Stimulated activated naive CD8-positive, alpha-beta T cell treated with anti-CD3 and anti-CD28 coated beads, Interleukin-15, Interleukin-2, amounts not matched to agents 100 ng/mL and 50 ng/mL, for 24 hours (primary cell): ENCODE measurements around the gene PLEKHA6.
A peak's percentile ranks its signal among the peaks of the same experiment; 100 is the strongest.

ENCODE experiments used
- H3K27ac Mint-ChIP-seq: one replicate; pipeline ENCODE4 v1.8.0; 2021; ENCODE audit warnings: mild to moderate bottlenecking, mixed read lengths
- H3K27me3 Mint-ChIP-seq: one replicate; pipeline ENCODE4 v1.8.0; 2021; ENCODE audit warnings: mixed read lengths
- H3K36me3 Mint-ChIP-seq: one replicate; pipeline ENCODE4 v1.8.0; 2021; ENCODE audit warnings: low read depth, mixed read lengths
- H3K4me1 Mint-ChIP-seq: one replicate; pipeline ENCODE4 v1.8.0; 2021; ENCODE audit warnings: low read depth, mixed read lengths
- H3K4me3 Mint-ChIP-seq: one replicate; pipeline ENCODE4 v1.8.0; 2021; ENCODE audit warnings: mild to moderate bottlenecking, mixed read lengths
- H3K9me3 Mint-ChIP-seq: one replicate; pipeline ENCODE4 v1.8.0; 2021; ENCODE audit warnings: mixed read lengths

PLEKHA6 gene

DNA sequence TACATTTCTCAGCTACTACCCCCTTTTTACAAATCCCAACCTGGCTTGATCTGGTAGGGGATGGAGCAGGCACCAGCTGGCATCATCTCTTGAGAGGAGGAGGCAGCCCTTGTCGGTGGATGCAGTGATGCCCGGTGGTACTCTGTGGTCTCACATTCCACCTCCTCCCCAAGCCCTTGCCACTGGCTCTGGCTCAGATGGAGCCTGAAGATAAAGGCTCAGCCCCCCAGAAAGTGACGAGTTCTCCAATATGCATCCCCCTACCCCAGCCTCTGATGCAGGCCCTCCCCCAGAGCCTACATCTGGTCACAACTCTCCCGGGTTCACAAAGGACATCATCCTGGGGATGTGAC lies 142.1 kb downstream of the PLEKHA6 start:
- H3K4me1 Mint-ChIP-seq, result peaks cover 10% of the 10 kb centered on the region
- no peaks in the 10 kb centered on the region for H3K9me3 Mint-ChIP-seq
- H3K27me3 Mint-ChIP-seq, result no peaks in the 10 kb centered on the region
- no peaks in the 10 kb centered on the region for H3K36me3 Mint-ChIP-seq
- H3K4me3 Mint-ChIP-seq, result no peak overlapping the region
- H3K27ac Mint-ChIP-seq, result no peak overlapping the region

GRCh38 chr1:204216880-204217647 lies 142.7 kb downstream of the PLEKHA6 start:
- Mint-ChIP-seq H3K4me1 (peaks cover 10% of the 10 kb centered on the region), H3K27me3 (no peaks in the 10 kb centered on the region), H3K4me3 (no peak overlapping the region), H3K27ac (no peak overlapping the region), H3K36me3 (no peaks in the 10 kb centered on the region), H3K9me3 (no peaks in the 10 kb centered on the region)

DNA sequence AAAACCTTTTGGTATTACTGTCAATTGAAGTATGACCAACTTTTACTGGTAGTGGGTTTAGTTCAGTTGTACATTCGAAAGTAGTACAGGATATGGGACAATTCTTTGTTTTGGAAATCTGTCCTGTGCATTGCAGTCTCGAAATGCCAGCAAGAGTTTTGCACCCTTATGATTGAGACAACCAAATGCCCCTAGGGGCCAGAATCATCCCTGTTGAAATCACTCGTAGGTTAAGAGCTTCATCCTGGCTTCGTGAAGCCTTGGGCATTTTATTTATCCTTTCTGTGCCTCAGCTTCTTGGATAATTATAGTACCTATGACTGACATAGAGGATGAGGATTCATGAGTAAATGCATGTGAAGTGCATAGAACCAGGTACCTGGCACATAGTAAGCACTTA lies 143.5 kb downstream of the PLEKHA6 start:
- Mint-ChIP-seq H3K4me1 (peaks cover 10% of the 10 kb centered on the region), H3K4me3 (no peak overlapping the region), H3K36me3 (no peaks in the 10 kb centered on the region), H3K27me3 (no peaks in the 10 kb centered on the region), H3K9me3 (no peaks in the 10 kb centered on the region), H3K27ac (no peak overlapping the region)

DNA sequence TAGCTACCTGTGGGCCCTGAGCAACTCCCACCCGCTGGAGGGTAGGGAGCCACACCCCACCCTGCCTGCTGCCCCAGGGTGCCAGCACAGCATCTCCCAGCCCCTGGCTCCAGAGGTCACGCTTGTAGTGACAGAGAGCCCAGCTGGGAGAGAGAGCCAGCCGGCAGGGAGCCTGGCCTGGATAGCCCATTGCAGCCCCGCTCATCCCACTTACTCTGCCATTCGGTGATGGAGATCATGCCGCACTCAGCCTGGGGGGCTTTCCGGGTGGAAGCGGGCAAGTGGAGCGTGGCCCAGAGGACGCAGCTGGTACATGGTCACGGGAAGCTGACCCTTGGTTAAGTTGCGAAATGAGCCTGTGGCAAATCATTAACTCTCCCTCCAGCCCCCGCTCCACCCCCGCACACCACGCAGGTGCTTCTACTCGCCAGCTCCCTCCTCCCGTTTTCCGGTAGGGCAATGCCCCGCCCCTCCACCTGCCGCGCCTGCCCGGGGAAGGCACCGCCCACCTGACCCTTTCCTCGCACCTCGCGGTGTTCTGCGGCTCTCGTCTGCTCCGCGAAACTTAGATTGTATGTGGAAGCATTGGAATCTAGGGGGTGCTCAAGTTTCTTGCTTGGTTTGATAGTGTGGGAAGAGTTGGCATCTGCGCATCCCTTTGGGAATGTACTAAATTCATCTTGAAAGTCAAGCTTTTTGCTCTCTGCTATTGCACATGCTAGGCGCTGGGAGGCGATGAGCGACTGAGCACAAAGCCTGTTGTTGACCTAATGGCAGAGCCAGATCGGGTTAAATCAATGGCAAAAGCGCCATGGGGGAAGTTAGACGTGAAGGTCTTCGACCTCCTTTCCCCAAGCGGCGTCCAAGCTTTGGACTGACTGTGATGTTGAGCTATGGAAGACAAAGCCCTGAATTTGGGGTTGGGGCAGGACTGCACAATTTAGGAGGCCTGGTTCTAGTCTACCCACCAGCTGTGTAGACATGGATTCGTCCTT lies 145.8 kb downstream of the PLEKHA6 start, which contains the start of gene GOLT1A:
Gene GOLT1A (minus strand): TSS at position 321 of the 995 bp plus-strand sequence. CDS start 82 bp downstream, at position 239.
- Mint-ChIP-seq H3K4me3 (peak within 1 kb of the TSS; percentile 58), H3K27ac (no peak within 1 kb of the TSS), H3K27me3 (peaks cover 1% of the 10 kb centered on the region), H3K4me1 (peaks cover 10% of the 10 kb centered on the region), H3K9me3 (no peaks in the 10 kb centered on the region), H3K36me3 (no peaks in the 10 kb centered on the region)

DNA sequence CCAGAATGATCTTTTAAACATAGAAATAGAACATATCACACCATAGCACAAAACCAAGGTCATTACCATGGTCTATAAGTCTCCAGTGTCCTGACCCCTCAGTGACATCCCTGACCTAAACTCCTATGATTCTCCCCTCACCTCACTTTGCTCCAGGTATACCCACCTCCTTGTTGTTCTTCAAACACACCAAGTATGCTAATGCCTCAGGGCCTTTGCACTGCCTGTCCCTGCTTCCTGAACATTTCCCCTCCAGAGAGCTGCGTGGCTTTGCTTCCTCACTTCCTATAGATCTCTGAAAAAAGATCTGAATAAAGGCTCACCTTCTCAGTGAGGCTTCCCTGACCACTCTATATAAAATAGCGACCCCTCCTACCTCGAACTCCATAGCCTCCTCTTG lies 147.0 kb downstream of the PLEKHA6 start:
- H3K27ac Mint-ChIP-seq, result no peak overlapping the region

GRCh38 chr1:204211046-204211445 lies 148.7 kb downstream of the PLEKHA6 start:
- Mint-ChIP-seq H3K36me3 (no peaks in the 10 kb centered on the region), H3K9me3 (no peaks in the 10 kb centered on the region), H3K27me3 (peaks cover 12% of the 10 kb centered on the region)

More for the DNA sequence above, 147.0 kb downstream of the PLEKHA6 start:
- Mint-ChIP-seq H3K9me3 (no peaks in the 10 kb centered on the region), H3K4me1 (peaks cover 7% of the 10 kb centered on the region), H3K27me3 (peaks cover 4% of the 10 kb centered on the region), H3K36me3 (no peaks in the 10 kb centered on the region), H3K4me3 (no peak overlapping the region)

DNA sequence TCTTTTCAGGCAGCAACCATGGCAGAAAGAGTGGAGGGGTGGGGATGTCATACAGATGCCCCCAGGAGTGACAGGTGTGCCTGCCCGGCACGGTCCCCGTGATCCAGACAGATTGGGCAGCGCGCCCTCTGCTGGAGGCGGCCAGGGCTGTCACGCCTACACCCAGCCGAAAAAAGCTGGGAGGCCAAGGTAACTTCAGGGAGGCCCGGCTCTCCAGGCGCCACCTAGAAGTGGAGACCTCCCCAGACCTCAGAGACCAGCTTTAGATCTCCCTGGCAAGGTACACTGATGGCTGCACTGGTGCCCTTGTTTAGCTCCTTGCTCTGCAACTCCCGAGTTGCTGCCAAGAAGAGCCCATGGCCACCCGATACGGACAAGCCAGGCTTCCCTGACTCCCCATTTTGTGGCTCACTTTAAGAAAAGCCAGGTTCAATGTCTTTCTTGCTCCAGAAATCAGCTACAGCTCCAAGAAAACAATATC lies 152.6 kb downstream of the PLEKHA6 start:
- Mint-ChIP-seq H3K27me3 (peaks cover 33% of the 10 kb centered on the region), H3K4me3 (no peak overlapping the region), H3K36me3 (no peaks in the 10 kb centered on the region), H3K27ac (no peak overlapping the region), H3K9me3 (no peaks in the 10 kb centered on the region), H3K4me1 (peaks cover 4% of the 10 kb centered on the region)

More at GRCh38 chr1:204211046-204211445, 148.7 kb downstream of the PLEKHA6 start:
- no peak overlapping the region for H3K4me3 Mint-ChIP-seq
- H3K27ac Mint-ChIP-seq, result no peak overlapping the region
- H3K4me1 Mint-ChIP-seq, result peaks cover 11% of the 10 kb centered on the region

DNA sequence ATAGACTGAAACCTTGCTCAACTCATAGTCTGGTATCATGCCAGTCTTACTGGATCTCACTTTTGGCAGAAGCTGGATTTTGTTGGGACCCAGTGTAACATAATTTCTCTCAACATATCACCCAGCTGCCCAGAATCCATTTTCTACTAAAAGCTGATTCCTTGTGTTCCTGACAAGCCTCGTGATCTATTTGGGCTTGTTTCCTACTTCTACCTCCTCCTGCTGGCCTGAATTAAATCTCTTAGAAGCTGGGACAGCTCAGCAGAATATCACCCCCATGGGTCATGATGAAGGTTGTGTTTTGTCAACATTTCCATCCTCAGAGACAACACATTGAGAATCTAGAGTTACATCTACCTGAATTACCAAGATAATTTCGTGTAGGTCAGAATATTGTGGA lies 153.6 kb downstream of the PLEKHA6 start:
- peaks cover 33% of the 10 kb centered on the region for H3K27me3 Mint-ChIP-seq
- H3K4me1 Mint-ChIP-seq, result peaks cover 4% of the 10 kb centered on the region
- no peaks in the 10 kb centered on the region for H3K36me3 Mint-ChIP-seq
- H3K9me3 Mint-ChIP-seq, result no peaks in the 10 kb centered on the region
- H3K27ac Mint-ChIP-seq, result no peak overlapping the region
- H3K4me3 Mint-ChIP-seq, result no peak overlapping the region

GRCh38 chr1:204205486-204205885 lies 154.2 kb downstream of the PLEKHA6 start:
- Mint-ChIP-seq H3K4me1 (peaks cover 4% of the 10 kb centered on the region), H3K9me3 (no peaks in the 10 kb centered on the region), H3K36me3 (no peaks in the 10 kb centered on the region), H3K4me3 (no peak overlapping the region), H3K27ac (no peak overlapping the region), H3K27me3 (peaks cover 33% of the 10 kb centered on the region)

DNA sequence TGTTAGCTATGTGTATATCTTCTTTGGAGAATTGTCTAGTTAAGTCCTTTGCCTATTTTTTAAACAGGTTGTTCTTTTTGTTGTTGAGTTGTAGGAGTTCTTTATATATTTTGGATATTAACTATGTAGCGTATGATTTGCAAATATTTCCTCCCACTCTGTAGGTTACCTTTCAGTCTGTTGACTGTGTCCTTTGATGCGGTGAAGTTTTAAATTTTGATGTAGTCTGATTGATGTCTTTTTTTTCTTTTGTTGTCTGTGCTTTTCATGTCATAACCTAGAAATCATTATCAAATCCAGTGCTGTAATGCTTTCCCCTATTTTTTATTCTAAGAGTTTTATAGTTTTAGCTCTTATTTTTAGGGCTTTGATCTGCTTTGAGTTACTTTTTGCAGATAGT lies 154.8 kb downstream of the PLEKHA6 start:
- H3K27ac Mint-ChIP-seq, result no peak overlapping the region
- no peaks in the 10 kb centered on the region for H3K9me3 Mint-ChIP-seq
- H3K36me3 Mint-ChIP-seq, result no peaks in the 10 kb centered on the region
- peaks cover 4% of the 10 kb centered on the region for H3K4me1 Mint-ChIP-seq
- peaks cover 33% of the 10 kb centered on the region for H3K27me3 Mint-ChIP-seq
- H3K4me3 Mint-ChIP-seq, result no peak overlapping the region

DNA sequence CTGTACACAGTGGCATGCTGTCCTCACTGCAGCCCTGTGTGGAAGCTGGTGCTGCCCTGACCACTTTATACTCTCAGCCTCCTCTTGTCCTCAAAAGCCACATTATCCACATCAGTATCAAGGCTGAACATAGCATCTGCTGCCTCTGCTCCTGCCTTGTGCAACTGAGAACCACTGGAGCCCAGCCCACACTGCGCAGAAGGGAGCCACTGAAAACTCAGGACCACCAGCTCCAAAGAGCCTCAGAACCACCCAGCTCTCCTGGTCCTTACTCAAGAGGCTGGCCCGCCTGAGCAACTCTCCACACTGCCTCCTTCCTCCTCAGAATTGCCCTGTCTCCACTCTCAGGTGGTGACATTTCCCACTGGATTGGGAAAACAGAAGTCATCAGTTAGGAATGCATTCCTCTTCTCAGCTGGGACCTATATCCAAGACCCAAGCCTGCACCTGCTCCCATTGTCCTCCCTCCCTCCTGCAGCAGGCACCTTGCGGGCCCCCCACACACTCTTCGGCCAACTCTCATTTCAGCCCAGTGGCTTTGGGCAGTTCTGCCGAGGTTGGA lies 156.4 kb downstream of the PLEKHA6 start:
- Mint-ChIP-seq H3K9me3 (no peaks in the 10 kb centered on the region), H3K4me3 (no peak overlapping the region), H3K4me1 (peaks cover 4% of the 10 kb centered on the region), H3K36me3 (no peaks in the 10 kb centered on the region), H3K27me3 (peaks cover 29% of the 10 kb centered on the region), H3K27ac (no peak overlapping the region)

GRCh38 chr1:204202481-204202880 lies 157.2 kb downstream of the PLEKHA6 start:
- H3K4me3 Mint-ChIP-seq, result no peak overlapping the region
- no peaks in the 10 kb centered on the region for H3K36me3 Mint-ChIP-seq
- no peaks in the 10 kb centered on the region for H3K9me3 Mint-ChIP-seq
- peaks cover 29% of the 10 kb centered on the region for H3K27me3 Mint-ChIP-seq
- no peak overlapping the region for H3K27ac Mint-ChIP-seq
- H3K4me1 Mint-ChIP-seq, result peaks cover 4% of the 10 kb centered on the region

GRCh38 chr1:204201348-204202040 lies 158.2 kb downstream of the PLEKHA6 start:
- Mint-ChIP-seq H3K36me3 (no peaks in the 10 kb centered on the region), H3K27me3 (peaks cover 25% of the 10 kb centered on the region), H3K4me1 (no peaks in the 10 kb centered on the region), H3K4me3 (no peak overlapping the region), H3K27ac (no peak overlapping the region), H3K9me3 (no peaks in the 10 kb centered on the region)

GRCh38 chr1:204199579-204199978 lies 160.2 kb downstream of the PLEKHA6 start:
- Mint-ChIP-seq H3K9me3 (no peaks in the 10 kb centered on the region), H3K27me3 (peaks cover 9% of the 10 kb centered on the region), H3K27ac (no peak overlapping the region), H3K4me1 (peaks cover 4% of the 10 kb centered on the region), H3K4me3 (no peak overlapping the region), H3K36me3 (no peaks in the 10 kb centered on the region)
